ENCODE measurements around the gene AUTS2.

The AUTS2 gene

DNA sequence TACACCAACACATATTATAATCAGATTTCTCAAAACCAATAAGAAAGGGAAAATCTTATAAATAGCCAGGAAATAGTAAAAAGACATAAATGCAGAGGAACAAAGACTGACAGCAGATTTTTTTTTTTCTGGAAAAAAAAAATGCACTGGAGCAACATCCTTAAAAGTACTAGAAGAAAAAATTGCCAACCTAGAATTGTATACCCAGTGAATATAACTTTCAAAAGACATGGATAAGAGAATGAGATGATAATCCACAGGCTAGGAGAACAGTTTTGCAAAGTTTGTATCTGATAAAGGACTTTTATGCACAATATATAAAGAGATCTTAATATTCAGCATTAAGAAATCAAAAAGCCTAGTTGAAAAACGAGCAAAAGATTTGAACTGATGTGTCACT, 554.0 kb downstream of the AUTS2 start:
- H3K9me3 ChIP-seq (ENCODE audit: control insufficient read depth, insufficient read depth, low read depth, low read length) = no peaks in the 10 kb centered on the region
- H3K36me3 ChIP-seq (ENCODE audit: control insufficient read depth in 2 of 2, insufficient read depth in 1 of 2, low read length in 2 of 2) = no peaks in the 10 kb centered on the region
- H3K27ac ChIP-seq (ENCODE audit: extremely low read depth, low read depth, low read length) = no peak overlapping the region
- POLR2A ChIA-PET = no interaction called here
- peaks cover 2% of the 10 kb centered on the region for H3K4me1 ChIP-seq (ENCODE audit: control insufficient read depth, insufficient read depth, low read length)
- H3K4me3 ChIP-seq (ENCODE audit: low read depth, low read length) = no peak overlapping the region
- CTCF ChIA-PET = no interaction called here
- TF ChIP-seq, protein P1, sequence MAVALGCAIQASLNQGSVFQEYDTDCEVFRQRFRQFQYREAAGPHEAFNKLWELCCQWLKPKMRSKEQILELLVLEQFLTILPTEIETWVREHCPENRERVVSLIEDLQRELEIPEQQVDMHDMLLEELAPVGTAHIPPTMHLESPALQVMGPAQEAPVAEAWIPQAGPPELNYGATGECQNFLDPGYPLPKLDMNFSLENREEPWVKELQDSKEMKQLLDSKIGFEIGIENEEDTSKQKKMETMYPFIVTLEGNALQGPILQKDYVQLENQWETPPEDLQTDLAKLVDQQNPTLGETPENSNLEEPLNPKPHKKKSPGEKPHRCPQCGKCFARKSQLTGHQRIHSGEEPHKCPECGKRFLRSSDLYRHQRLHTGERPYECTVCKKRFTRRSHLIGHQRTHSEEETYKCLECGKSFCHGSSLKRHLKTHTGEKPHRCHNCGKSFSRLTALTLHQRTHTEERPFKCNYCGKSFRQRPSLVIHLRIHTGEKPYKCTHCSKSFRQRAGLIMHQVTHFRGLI (tag by site-specific recombination; IDR thresholded peaks at IDR 0.05) = no peak
- TF ChIP-seq TRIM28 (IDR thresholded peaks at IDR 0.05; ENCODE audit: borderline replicate concordance, low read length) (peak; percentile 61; the same call in 1 of the 2 replicates), ZNF555 (tag by site-specific recombination; conservative IDR thresholded peaks at IDR 0.05) (no peak), SETDB1 (IDR thresholded peaks at IDR 0.05; ENCODE audit: insufficient read length, low read length) (peak; percentile 91)

DNA sequence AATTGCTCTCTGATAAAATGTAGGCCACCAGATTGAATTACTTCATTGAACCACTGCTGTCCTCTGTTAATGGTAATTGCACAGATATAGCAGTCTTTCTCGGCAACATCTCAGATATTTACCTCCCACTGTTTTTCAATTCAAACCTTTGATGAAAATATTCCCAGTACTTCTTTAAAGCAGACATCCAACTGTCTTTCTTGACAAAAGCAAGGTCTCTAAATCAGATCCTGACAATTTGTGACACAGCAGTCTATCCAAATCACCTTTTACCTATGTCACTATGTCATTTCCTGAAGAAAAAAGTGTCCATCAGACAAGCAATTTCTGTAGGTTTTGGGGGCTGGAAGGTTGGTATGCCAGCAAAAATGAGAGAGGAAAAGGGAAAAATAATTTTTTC, 555.7 kb downstream of the AUTS2 start:
- ChIA-PET CTCF (interaction anchor here (0.6 to 0.8 kb wide), 2 partner anchors 8 to 59 kb away, joined by 3 to 5 read pairs; no protein-coding TSS in a partner anchor), POLR2A (no interaction called here)
- Histone ChIP-seq H3K36me3 (ENCODE audit: control insufficient read depth in 2 of 2, insufficient read depth in 1 of 2, low read length in 2 of 2) (no peaks in the 10 kb centered on the region), H3K27ac (ENCODE audit: extremely low read depth, low read depth, low read length) (no peak overlapping the region), H3K4me1 (ENCODE audit: control insufficient read depth, insufficient read depth, low read length) (no peaks in the 10 kb centered on the region; the same call in 1 of the 2 replicates), H3K4me3 (ENCODE audit: low read depth, low read length) (no peak overlapping the region), H3K9me3 (ENCODE audit: control insufficient read depth, insufficient read depth, low read depth, low read length) (no peaks in the 10 kb centered on the region)
- no peak for TF ChIP-seq ZNF610 (tag by site-specific recombination; IDR thresholded peaks at IDR 0.05; ENCODE audit: borderline replicate concordance)
- TF ChIP-seq KLF1 (tag by site-specific recombination; IDR thresholded peaks at IDR 0.05) = no peak
- no peak for TF ChIP-seq HOXC10 (CRISPR knock-in tag; IDR thresholded peaks at IDR 0.05)
- no peak for TF ChIP-seq ZNF114 (tag by site-specific recombination; IDR thresholded peaks at IDR 0.05)

DNA sequence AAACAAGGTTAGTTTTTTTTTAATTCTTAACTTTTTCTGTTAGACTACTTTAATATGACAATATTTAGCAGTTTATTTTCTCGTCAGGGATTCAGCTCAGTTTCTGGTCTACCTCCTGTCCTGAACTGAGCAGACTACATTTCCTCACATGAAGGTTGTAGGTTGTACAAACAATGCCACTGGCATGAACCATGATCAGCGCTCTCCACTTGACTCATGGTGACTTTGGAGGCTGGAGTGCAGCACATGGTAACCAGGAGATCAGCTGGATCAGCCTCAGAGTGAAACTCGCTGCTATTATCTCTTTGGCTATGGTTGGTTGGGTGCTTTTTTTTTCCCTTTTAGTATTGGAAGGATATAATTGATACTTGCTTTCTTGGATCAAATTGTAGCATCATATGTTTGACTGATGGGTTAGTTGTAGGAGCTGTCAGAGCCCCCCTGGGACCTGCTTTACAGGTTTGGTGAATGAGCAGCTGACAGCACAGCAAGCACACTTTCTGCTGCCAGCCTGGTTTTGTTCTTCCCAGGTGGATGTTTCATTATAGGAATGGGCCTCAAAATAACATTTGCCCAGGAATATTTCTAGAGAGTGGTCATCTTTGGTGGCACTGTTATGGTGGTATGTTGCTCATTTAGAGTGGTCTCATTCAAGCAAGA, 556.4 kb downstream of the AUTS2 start:
- CTCF ChIA-PET = interaction anchor here (0.6 to 2.8 kb wide), 2 partner anchors 112 to 1351 kb away, joined by 3 to 9 read pairs; no protein-coding TSS in a partner anchor
- POLR2A ChIA-PET = no interaction called here
- no peak for TF ChIP-seq ZNF843 (tag by site-specific recombination; IDR thresholded peaks at IDR 0.05)
- Histone ChIP-seq H3K4me3 (ENCODE audit: low read depth, low read length) (no peak overlapping the region), H3K36me3 (ENCODE audit: control insufficient read depth in 2 of 2, insufficient read depth in 1 of 2, low read length in 2 of 2) (no peaks in the 10 kb centered on the region), H3K27ac (ENCODE audit: extremely low read depth, low read depth, low read length) (no peak overlapping the region), H3K4me1 (ENCODE audit: control insufficient read depth, insufficient read depth, low read length) (no peaks in the 10 kb centered on the region; the same call in 1 of the 2 replicates), H3K9me3 (ENCODE audit: control insufficient read depth, insufficient read depth, low read depth, low read length) (no peaks in the 10 kb centered on the region)

DNA sequence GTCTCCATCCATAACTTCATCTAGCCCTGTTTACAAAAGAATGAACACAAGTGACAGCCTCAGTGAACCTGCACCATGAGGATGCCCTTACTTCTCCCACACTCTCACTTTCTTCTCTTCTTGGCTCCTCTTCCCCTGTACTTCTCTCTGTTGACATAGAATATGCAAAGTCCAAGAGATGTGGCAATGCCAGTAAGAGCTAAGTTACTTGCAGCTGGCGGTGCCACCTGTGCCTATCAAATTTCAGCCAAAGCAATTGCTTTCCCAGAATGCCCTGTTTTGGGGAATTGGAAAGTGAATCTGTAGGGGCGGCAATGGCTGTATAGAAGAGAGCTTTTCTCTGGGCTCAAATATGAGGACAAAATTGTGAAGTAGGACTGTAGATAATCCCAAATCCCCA, 557.8 kb downstream of the AUTS2 start:
- H3K4me3 ChIP-seq (ENCODE audit: low read depth, low read length) = no peak overlapping the region
- ChIA-PET POLR2A (no interaction called here), CTCF (interaction anchor here (0.6 to 2.8 kb wide), 3 partner anchors 114 to 644 kb away, joined by 3 to 9 read pairs (median 3); no protein-coding TSS in a partner anchor)
- H3K36me3 ChIP-seq (ENCODE audit: control insufficient read depth in 2 of 2, insufficient read depth in 1 of 2, low read length in 2 of 2) = no peaks in the 10 kb centered on the region
- no peaks in the 10 kb centered on the region for H3K9me3 ChIP-seq (ENCODE audit: control insufficient read depth, insufficient read depth, low read depth, low read length)
- H3K27ac ChIP-seq (ENCODE audit: extremely low read depth, low read depth, low read length) = no peak overlapping the region
- TF ChIP-seq PRDM1 (tag by site-specific recombination; IDR thresholded peaks at IDR 0.05) (0 out of 2 replicates have a peak, but pooled peaks have one; percentile 5), ZNF596 (tag by site-specific recombination; IDR thresholded peaks at IDR 0.05) (no peak), ZNF654 (tag by site-specific recombination; IDR thresholded peaks at IDR 0.05; ENCODE audit: low read depth) (no peak)
- no peaks in the 10 kb centered on the region; the same call in 1 of the 2 replicates for H3K4me1 ChIP-seq (ENCODE audit: control insufficient read depth, insufficient read depth, low read length)

DNA sequence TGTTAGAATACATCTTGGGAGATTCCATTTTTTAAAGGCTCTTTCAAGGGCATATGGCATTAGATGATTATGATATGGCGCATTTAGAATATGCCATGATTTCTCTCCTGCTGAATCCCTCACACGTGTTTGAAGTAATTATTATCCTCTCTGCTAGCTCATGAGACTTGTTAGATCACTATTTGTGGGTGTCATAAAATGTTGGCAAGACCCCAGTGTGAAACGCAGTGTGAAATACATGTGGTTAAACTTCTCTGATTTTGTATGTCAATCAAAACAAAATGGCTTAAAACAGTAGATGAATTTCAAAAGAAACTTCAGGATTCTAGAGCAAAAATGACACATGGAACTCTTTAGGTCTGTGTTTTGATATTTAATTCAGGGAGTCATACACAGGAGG, 560.8 kb downstream of the AUTS2 start:
- H3K9me3 ChIP-seq (ENCODE audit: control insufficient read depth, insufficient read depth, low read depth, low read length) = no peaks in the 10 kb centered on the region
- ChIA-PET CTCF (interaction anchor here (0.6 to 5.1 kb wide), 3 partner anchors 116 to 883 kb away, joined by 3 to 70 read pairs (median 5); no protein-coding TSS in a partner anchor), POLR2A (no interaction called here)
- H3K27ac ChIP-seq (ENCODE audit: extremely low read depth, low read depth, low read length) = no peak overlapping the region
- peaks cover 3% of the 10 kb centered on the region for H3K4me1 ChIP-seq (ENCODE audit: control insufficient read depth, insufficient read depth, low read length)
- no peak overlapping the region for H3K4me3 ChIP-seq (ENCODE audit: low read depth, low read length)
- H3K36me3 ChIP-seq (ENCODE audit: control insufficient read depth in 2 of 2, insufficient read depth in 1 of 2, low read length in 2 of 2) = no peaks in the 10 kb centered on the region
- TF ChIP-seq KLF7 (tag by site-specific recombination; IDR thresholded peaks at IDR 0.05; ENCODE audit: borderline replicate concordance) (no peak), OVOL3 (tag by site-specific recombination; IDR thresholded peaks at IDR 0.05) (no peak), ZNF184 (tag by site-specific recombination; IDR thresholded peaks at IDR 0.05) (no peak), ZNF23 (tag by site-specific recombination; IDR thresholded peaks at IDR 0.05; ENCODE audit: borderline replicate concordance) (no peak)
- TF ChIP-seq, protein P2, sequence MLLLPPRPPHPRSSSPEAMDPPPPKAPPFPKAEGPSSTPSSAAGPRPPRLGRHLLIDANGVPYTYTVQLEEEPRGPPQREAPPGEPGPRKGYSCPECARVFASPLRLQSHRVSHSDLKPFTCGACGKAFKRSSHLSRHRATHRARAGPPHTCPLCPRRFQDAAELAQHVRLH (tag by site-specific recombination; IDR thresholded peaks at IDR 0.05) = no peak
- TF ChIP-seq, protein P3, sequence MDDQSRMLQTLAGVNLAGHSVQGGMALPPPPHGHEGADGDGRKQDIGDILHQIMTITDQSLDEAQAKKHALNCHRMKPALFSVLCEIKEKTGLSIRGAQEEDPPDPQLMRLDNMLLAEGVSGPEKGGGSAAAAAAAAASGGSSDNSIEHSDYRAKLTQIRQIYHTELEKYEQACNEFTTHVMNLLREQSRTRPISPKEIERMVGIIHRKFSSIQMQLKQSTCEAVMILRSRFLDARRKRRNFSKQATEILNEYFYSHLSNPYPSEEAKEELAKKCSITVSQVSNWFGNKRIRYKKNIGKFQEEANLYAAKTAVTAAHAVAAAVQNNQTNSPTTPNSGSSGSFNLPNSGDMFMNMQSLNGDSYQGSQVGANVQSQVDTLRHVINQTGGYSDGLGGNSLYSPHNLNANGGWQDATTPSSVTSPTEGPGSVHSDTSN (CRISPR knock-in tag; IDR thresholded peaks at IDR 0.05) = no peak
